Hepatic stellate cell (primary cell): Measurements from ENCODE around the gene ZNRF3.
A peak's percentile ranks its signal among the peaks of the same experiment; 100 is the strongest.
"Not testable (repeated sequence)": the region's sequence is repeated elsewhere in the genome, so short reads cannot be mapped to it uniquely, and the experiment has no call there.

Experiments used
- DNase-seq: peaks from one replicate; pipeline ENCODE4 v3.0.0; 2011; ENCODE audit warnings: low spot score

Gene ZNRF3

GRCh38 chr22:28884747-28885350, 1.5 kb downstream of the ZNRF3 start:
- DNase-seq: no peak

- DNase-seq: no peak
Measured at GRCh38 chr22:28885939-28886338, 2.6 kb downstream of the ZNRF3 start.

- not testable (repeated sequence) for DNase-seq
Measured at GRCh38 chr22:28886679-28887078, 3.3 kb downstream of the ZNRF3 start.

GRCh38 chr22:28887725-28888459, 4.5 kb downstream of the ZNRF3 start:
- no peak for DNase-seq

GRCh38 chr22:28889478-28890024, 6.2 kb downstream of the ZNRF3 start:
- no peak for DNase-seq

- DNase-seq: no peak
Measured at GRCh38 chr22:28891156-28891733, 7.9 kb downstream of the ZNRF3 start.

- no peak for DNase-seq
Measured at GRCh38 chr22:28892175-28892731, 8.9 kb downstream of the ZNRF3 start.

GRCh38 chr22:28893810-28894209, 10.4 kb downstream of the ZNRF3 start:
- DNase-seq: no peak

GRCh38 chr22:28894334-28894733, 11.0 kb downstream of the ZNRF3 start:
- no peak for DNase-seq

- DNase-seq: no peak
Measured at GRCh38 chr22:28894807-28895206, 11.4 kb downstream of the ZNRF3 start.

GRCh38 chr22:28896611-28897010, 13.2 kb downstream of the ZNRF3 start:
- DNase-seq: no peak

GRCh38 chr22:28898233-28898629, 14.9 kb downstream of the ZNRF3 start:
- DNase-seq: no peak

GRCh38 chr22:28899199-28899853, 16.0 kb downstream of the ZNRF3 start:
- DNase-seq: peak; percentile 29

- no peak for DNase-seq
Measured at GRCh38 chr22:28900379-28900925, 17.1 kb downstream of the ZNRF3 start.

- no peak for DNase-seq
Measured at GRCh38 chr22:28902490-28902889, 19.1 kb downstream of the ZNRF3 start.

- DNase-seq: no peak
Measured at GRCh38 chr22:28903080-28903479, 19.7 kb downstream of the ZNRF3 start.

GRCh38 chr22:28903729-28904128, 20.4 kb downstream of the ZNRF3 start:
- no peak for DNase-seq

GRCh38 chr22:28904211-28904896, 21.0 kb downstream of the ZNRF3 start:
- DNase-seq: no peak

- no peak for DNase-seq
Measured at GRCh38 chr22:28905256-28905832, 22.0 kb downstream of the ZNRF3 start.

GRCh38 chr22:28906312-28906711, 22.9 kb downstream of the ZNRF3 start:
- no peak for DNase-seq
